PC-3 (cell line): ENCODE measurements around the gene RBM14. TPM values are rescaled to one million over a fixed set of nuclear protein-coding genes. Genes with fewer than 3 reads are reported as not detected.
A peak's percentile ranks its signal among the peaks of the same experiment; 100 is the strongest.

ENCODE experiments used
- ATAC-seq: fragments of 200-7000 bp; cut with Tn5 transposase; 2 replicates; pipeline ENCODE4 v1.9.1; 2020; ENCODE audit warnings: mild to moderate bottlenecking, moderate library complexity
- BruUV-seq: library from RNA; stranded (reverse); fragments of 400-500 nt; replicated peaks from 2 replicates; lab custom pipeline; 2021; lab: Mats Ljungman, UMichigan
- CTCF ChIA-PET: fragments of 300-600 bp; sonication (Branson Sonifier 250); formaldehyde crosslinking; loops from one replicate; lab custom pipeline; 2022; ENCODE audit warnings: antibody characterized with exemption; lab: Charles Lee
- POLR2A ChIA-PET: fragments of 300-600 bp; sonication (Branson Sonifier 250); formaldehyde crosslinking; loops from one replicate; lab custom pipeline; 2022; ENCODE audit warnings: antibody characterized with exemption; ENCODE audit not compliant: unreplicated experiment; lab: Charles Lee
- DNase-seq: peaks from one replicate; pipeline ENCODE4 v3.0.0-alpha.2; 2015
- H2AFZ ChIP-seq: fragments of 300-600 bp; sonication (generic); 2 replicates; pipeline ENCODE4 v1.6.0; 2016; ENCODE audit warnings: antibody characterized with exemption, low read length
- H3F3A ChIP-seq: fragments of 300-600 bp; sonication (generic); one replicate; pipeline ENCODE4 v1.6.0; 2017; ENCODE audit warnings: antibody characterized with exemption, low read length, control low read depth, mild to moderate bottlenecking; ENCODE audit not compliant: unreplicated experiment
- H3K27ac ChIP-seq: fragments of 300-600 bp; sonication (generic); 2 replicates; pipeline ENCODE4 v1.5.1; 2016; ENCODE audit warnings: mild to moderate bottlenecking, low read length
- H3K27me3 ChIP-seq: fragments of 300-600 bp; sonication (generic); 2 replicates; pipeline ENCODE4 v1.6.1; 2016; ENCODE audit warnings: low read length, mixed read lengths
- H3K36me3 ChIP-seq: fragments of 300-600 bp; sonication (generic); 2 replicates; pipeline ENCODE4 v1.6.1; 2016; ENCODE audit warnings: low read depth, mixed run types, low read length, mixed read lengths
- H3K4me1 ChIP-seq: fragments of 300-600 bp; sonication (generic); 2 replicates; pipeline ENCODE4 v1.5.1; 2016; ENCODE audit warnings: low read length; ENCODE audit not compliant: insufficient read depth
- H3K4me2 ChIP-seq: fragments of 300-600 bp; sonication (generic); 2 replicates; pipeline ENCODE4 v1.6.0; 2016; ENCODE audit warnings: low read length
- H3K4me3 ChIP-seq: fragments of 300-600 bp; sonication (generic); 2 replicates; pipeline ENCODE4 v1.5.1; 2016; ENCODE audit warnings: mild to moderate bottlenecking, low read length, mixed read lengths
- H3K79me2 ChIP-seq: fragments of 300-600 bp; sonication (generic); 2 replicates; pipeline ENCODE4 v1.6.1; 2017; ENCODE audit warnings: low read length, mixed read lengths
- H3K9ac ChIP-seq: fragments of 300-600 bp; sonication (generic); 2 replicates; pipeline ENCODE4 v1.6.0; 2016; ENCODE audit warnings: mild to moderate bottlenecking, low read length
- H3K9me2 ChIP-seq: fragments of 300-600 bp; sonication (generic); replicated peaks from 2 replicates; pipeline ENCODE4 v1.6.1; 2016; ENCODE audit warnings: mixed run types, low read length, mixed read lengths
- H3K9me3 ChIP-seq: fragments of 300-600 bp; sonication (generic); 2 replicates; pipeline ENCODE4 v1.6.1; 2016; ENCODE audit warnings: low read length, mixed read lengths
- H4K20me1 ChIP-seq: fragments of 300-600 bp; sonication (generic); 2 replicates; pipeline ENCODE4 v1.6.1; 2016; ENCODE audit warnings: low read length, mixed read lengths
- CTCF ChIP-seq: fragments of 300-600 bp; sonication (generic); conservative IDR thresholded peaks from 2 replicates; pipeline ENCODE4 v1.5.1; 2017; ENCODE audit warnings: antibody characterized with exemption, low read depth, mild to moderate bottlenecking, low read length
- EZH2 ChIP-seq: fragments of 300-600 bp; sonication (generic); IDR thresholded peaks from one replicate; pipeline ENCODE4 v1.6.1; 2017; ENCODE audit warnings: antibody characterized with exemption, mild to moderate bottlenecking, low read length; ENCODE audit not compliant: unreplicated experiment
- EZH2phosphoT487 ChIP-seq: fragments of 300-600 bp; sonication (generic); IDR thresholded peaks from 2 replicates; pipeline ENCODE4 v1.6.1; 2018; ENCODE audit warnings: mild to moderate bottlenecking, antibody characterized with exemption, low read length, borderline replicate concordance
- intact Hi-C: fragments of 100-400 bp; cut with micrococcal nuclease; formaldehyde crosslinking; loops from 2 replicates; pipeline ENCODE4 v1.9.0; 2023
- total RNA-seq: library from RNA; depleted of rRNA; stranded (reverse); fragments of >200 nt; gene quantifications from 2 replicates; pipeline ENCODE4 v1.2.3, GENCODE V29; 2014

Gene RBM14
- total RNA-seq, 1 experiment from 2014 or later, result 79.3 TPM

GRCh38 chr11:66593303-66593635 lies 23.2 kb upstream of the RBM14 start:
- Histone ChIP-seq H3K9me2 (no peaks in the 10 kb centered on the region), H3K27me3 (no peaks in the 10 kb centered on the region), H3K4me1 (peaks cover 15% of the 10 kb centered on the region), H3F3A (no peaks in the 10 kb centered on the region), H3K4me2 (peak overlapping the region; percentile 91), H3K4me3 (peak overlapping the region; percentile 77), H3K36me3 (no peaks in the 10 kb centered on the region), H3K27ac (no peak overlapping the region), H3K9me3 (no peaks in the 10 kb centered on the region), H4K20me1 (no peaks in the 10 kb centered on the region), H3K9ac (peak overlapping the region; percentile 77), H2AFZ (peak overlapping the region; percentile 88), H3K79me2 (peaks cover 22% of the 10 kb centered on the region)
- DNase-seq (no peak), ATAC-seq (peak; percentile 10; the same call in 1 of the 2 replicates)
- BruUV-seq, result TSS peak; percentile 85
- ChIA-PET CTCF (interaction anchor here (0.6 to 0.7 kb wide), 2 partner anchors 18 to 31 kb away, joined by 6 to 10 read pairs; no protein-coding TSS in a partner anchor), POLR2A (no interaction called here)
- no peak for TF ChIP-seq EZH2phosphoT487
- TF ChIP-seq EZH2, result no peak
- TF ChIP-seq CTCF, result no peak
- intact Hi-C loops, result loop anchor here (1.0 to 2.0 kb wide), 2 partner anchors 24 to 85 kb away; partner anchors contain the start of gene RBM14

GRCh38 chr11:66593650-66594049 lies 22.8 kb upstream of the RBM14 start:
- no peaks in the 10 kb centered on the region for H3K9me3 ChIP-seq
- ChIA-PET POLR2A (interaction anchor here (0.6 kb wide), 1 partner anchor 23 kb away, joined by 3 read pairs; the partner anchor contains the start of gene RBM14), CTCF (interaction anchor here (0.7 kb wide), 1 partner anchor 31 kb away, joined by 6 read pairs; no protein-coding TSS in a partner anchor)
- H3K27ac ChIP-seq, result no peak overlapping the region
- peaks cover 22% of the 10 kb centered on the region for H3K79me2 ChIP-seq
- H3K9me2 ChIP-seq, result no peaks in the 10 kb centered on the region
- ATAC-seq (no peak; the same call in 1 of the 2 replicates), DNase-seq (no peak)
- intact Hi-C loops, result loop anchor here (1.0 to 2.0 kb wide), 2 partner anchors 23 to 85 kb away; partner anchors contain the start of gene RBM14
- TF ChIP-seq CTCF (no peak), EZH2phosphoT487 (no peak), EZH2 (no peak)
- peak overlapping the region; percentile 88; the same call in 1 of the 2 replicates for H2AFZ ChIP-seq
- no peaks in the 10 kb centered on the region for H3F3A ChIP-seq
- no peaks in the 10 kb centered on the region for H4K20me1 ChIP-seq
- no peaks in the 10 kb centered on the region for H3K27me3 ChIP-seq
- no TSS peak for BruUV-seq
- H3K9ac ChIP-seq, result peak overlapping the region; percentile 77
- no peaks in the 10 kb centered on the region for H3K36me3 ChIP-seq
- peak overlapping the region; percentile 77 for H3K4me3 ChIP-seq
- peak overlapping the region; percentile 91 for H3K4me2 ChIP-seq
- peaks cover 15% of the 10 kb centered on the region for H3K4me1 ChIP-seq

- no peak overlapping the region for H3K9ac ChIP-seq
- peak overlapping the region; percentile 27; the same call in 1 of the 2 replicates for H3K4me2 ChIP-seq
- H3K27ac ChIP-seq, result no peak overlapping the region
- ChIA-PET POLR2A (interaction anchor here (0.6 kb wide), 1 partner anchor 651 kb away, joined by 5 read pairs; no protein-coding TSS in a partner anchor), CTCF (no interaction called here)
- peaks cover 15% of the 10 kb centered on the region for H3K4me1 ChIP-seq
- intact Hi-C loops, result no loop called here
- ATAC-seq (no peak), DNase-seq (no peak)
- no TSS peak for BruUV-seq
- no peak overlapping the region for H3K4me3 ChIP-seq
- no peaks in the 10 kb centered on the region for H3K9me2 ChIP-seq
- no peak for TF ChIP-seq EZH2phosphoT487
- TF ChIP-seq CTCF, result no peak
- no peak for TF ChIP-seq EZH2
- H3F3A ChIP-seq, result no peaks in the 10 kb centered on the region
- peaks cover 11% of the 10 kb centered on the region; the same call in 1 of the 2 replicates for H3K36me3 ChIP-seq
- no peaks in the 10 kb centered on the region for H3K27me3 ChIP-seq
- H4K20me1 ChIP-seq, result no peaks in the 10 kb centered on the region
- H2AFZ ChIP-seq, result no peak overlapping the region
- peaks cover 22% of the 10 kb centered on the region for H3K79me2 ChIP-seq
- H3K9me3 ChIP-seq, result no peaks in the 10 kb centered on the region
Measured at GRCh38 chr11:66595245-66595904, 21.1 kb upstream of the RBM14 start.
